A673 (cell line): ENCODE data around the gene GALNT18.

ENCODE experiments used
- CTCF ChIP-seq: fragments of 300-800, 200-600 bp; sonication (generic); conservative IDR thresholded peaks from 2 replicates; pipeline ENCODE4 v1.5.1; 2017; ENCODE audit warnings: low read depth, mild to moderate bottlenecking, antibody characterized with exemption, low read length, moderate library complexity, mixed read lengths
- EZH2 ChIP-seq: fragments of 200-600 bp; sonication (generic); IDR thresholded peaks from 2 replicates; pipeline ENCODE4 v1.6.1; 2017; ENCODE audit warnings: borderline replicate concordance, low read depth, mild to moderate bottlenecking, mixed read lengths, antibody characterized with exemption, low read length; ENCODE audit not compliant: poor library complexity, severe bottlenecking

- TF ChIP-seq CTCF (no peak), EZH2 (no peak)
These were observed 265.0 kb downstream of the GALNT18 start for GRCh38 chr11:11356842-11357241.
